Mesodermal cell (in vitro differentiated cells): ENCODE results near the gene PRR12.
A peak's percentile ranks its signal among the peaks of the same experiment; 100 is the strongest.

Source experiments
- H3K27ac ChIP-seq: 2 replicates; pipeline ENCODE4 v1.7.0; 2013; ENCODE audit warnings: mild to moderate bottlenecking, low read depth, low read length, moderate library complexity; ENCODE audit not compliant: severe bottlenecking
- H3K36me3 ChIP-seq: 2 replicates; pipeline ENCODE4 v1.7.1; 2013; ENCODE audit warnings: mild to moderate bottlenecking, low read length, moderate library complexity; ENCODE audit not compliant: control insufficient read depth, insufficient read depth
- H3K4me1 ChIP-seq: one replicate; pipeline ENCODE4 v1.7.1; 2013; ENCODE audit warnings: mild to moderate bottlenecking, low read length; ENCODE audit not compliant: insufficient read depth, control insufficient read depth, poor library complexity, severe bottlenecking
- H3K4me3 ChIP-seq: 2 replicates; pipeline ENCODE4 v1.7.0; 2013; ENCODE audit warnings: low read length, control low read depth, mild to moderate bottlenecking; ENCODE audit not compliant: insufficient read depth, poor library complexity, severe bottlenecking; ENCODE audit errors: extremely low read depth
- H3K9me3 ChIP-seq: 2 replicates; pipeline ENCODE4 v1.7.1; 2013; ENCODE audit warnings: mild to moderate bottlenecking, low read length, moderate library complexity; ENCODE audit not compliant: control insufficient read depth
- WGBS, 2 experiments: methylation state at CpG; one replicate each; pipeline ENCODE4 v1.1.5; 2013; ENCODE audit warnings: missing lambda C conversion rate in 2 of 2; ENCODE audit not compliant: insufficient coverage in 2 of 2; 5-methylcytosine and 5-hydroxymethylcytosine counted together

Gene PRR12

DNA sequence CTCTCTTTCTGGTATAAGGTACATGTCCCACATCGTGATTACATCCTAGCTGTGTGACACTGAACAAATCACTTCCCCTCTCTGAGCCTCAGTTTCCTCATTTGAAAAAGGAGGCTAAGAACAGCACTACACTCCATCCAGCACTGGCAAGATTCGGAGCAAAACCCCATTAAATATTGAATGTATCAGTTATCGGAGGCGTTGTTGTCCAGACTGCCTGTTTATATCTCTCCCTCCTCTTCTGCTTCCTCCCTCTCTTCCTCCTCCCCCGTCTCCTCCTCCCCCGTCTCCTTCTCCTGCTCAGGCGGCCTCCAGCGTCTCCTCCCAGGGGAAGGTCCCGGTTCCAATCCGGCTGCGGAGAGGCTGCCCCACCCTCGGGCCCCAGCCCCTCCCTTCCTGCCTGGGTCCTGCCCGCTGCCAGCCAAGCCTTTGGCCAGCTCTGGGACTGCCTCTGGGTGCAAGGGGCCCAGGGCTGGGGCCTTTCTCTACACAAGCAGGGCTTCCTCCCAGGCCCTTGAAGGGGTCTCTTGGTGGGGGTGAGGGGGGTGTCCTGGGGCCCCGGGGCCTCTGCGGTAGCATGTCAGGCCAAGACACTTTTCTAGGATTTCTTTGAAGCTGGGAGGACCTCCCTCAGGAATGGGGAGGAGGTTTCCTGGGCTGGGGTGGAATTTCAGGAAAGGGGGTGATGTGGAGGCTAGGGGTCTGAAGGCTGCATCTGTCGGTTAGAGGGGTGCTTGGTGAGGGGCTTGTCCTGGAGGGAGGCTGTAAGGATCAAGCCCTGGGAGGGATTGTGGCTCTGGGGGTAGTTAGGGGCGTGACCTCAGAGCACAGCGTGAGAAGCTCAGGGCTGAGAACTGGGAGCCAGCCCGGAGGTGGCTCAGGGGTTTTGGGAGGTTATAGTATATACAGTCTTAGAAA, 47.1 kb downstream of the PRR12 start:
- peak overlapping the region; percentile 75 for H3K27ac ChIP-seq
- H3K4me3 ChIP-seq = peak overlapping the region; percentile 99
- 10 to 22% methylated on average over 8 to 18 of the region's 19 CpGs for WGBS, 2 experiments
- H3K9me3 ChIP-seq = no peaks in the 10 kb centered on the region
- H3K36me3 ChIP-seq = peaks cover 9% of the 10 kb centered on the region
- peaks cover 36% of the 10 kb centered on the region for H3K4me1 ChIP-seq

DNA sequence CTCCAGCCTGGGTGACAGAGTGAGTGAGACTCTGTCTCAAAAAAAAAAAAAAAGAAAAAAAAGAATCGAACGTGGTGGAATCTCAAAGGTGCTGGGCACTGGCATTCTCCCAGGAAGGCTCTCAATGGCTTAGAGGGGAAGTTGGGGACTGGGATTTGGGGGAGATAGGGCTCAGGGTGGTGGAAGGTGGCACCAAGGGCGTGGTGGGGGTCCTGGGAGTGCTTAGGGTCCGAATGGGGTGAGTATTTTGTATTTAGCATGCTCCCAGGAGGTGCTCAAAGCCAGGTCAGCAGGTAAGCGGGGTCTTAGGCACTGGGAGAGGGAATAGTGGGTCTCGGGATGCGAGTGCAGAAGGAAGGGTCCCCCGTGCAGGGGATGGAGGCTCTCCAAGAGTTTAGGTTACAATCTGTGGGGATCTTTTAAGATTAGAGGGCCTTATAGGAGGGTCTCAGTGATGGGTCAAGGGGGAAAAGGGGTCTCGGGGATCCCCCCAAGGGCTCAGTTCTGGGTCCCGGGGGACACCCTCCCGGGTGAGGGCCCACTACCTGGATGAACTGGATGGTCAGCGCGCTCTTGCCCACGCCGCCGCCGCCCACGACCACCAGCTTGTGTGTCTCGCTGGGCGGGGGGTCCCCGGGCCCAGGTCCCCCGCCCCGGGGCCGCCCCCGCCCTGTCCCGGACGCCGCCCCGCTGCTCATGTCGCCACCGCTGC, 48.6 kb downstream of the PRR12 start:
- H3K9me3 ChIP-seq = no peaks in the 10 kb centered on the region
- H3K4me3 ChIP-seq = peak overlapping the region; percentile 99
- peak overlapping the region; percentile 100 for H3K27ac ChIP-seq
- H3K36me3 ChIP-seq = peaks cover 15% of the 10 kb centered on the region
- 5 to 14% methylated on average over 13 to 20 of the region's 31 CpGs for WGBS, 2 experiments
- peaks cover 44% of the 10 kb centered on the region for H3K4me1 ChIP-seq

- H3K4me1 ChIP-seq = peaks cover 43% of the 10 kb centered on the region
- no peaks in the 10 kb centered on the region for H3K9me3 ChIP-seq
- H3K27ac ChIP-seq = peak within 1 kb of the TSS; percentile 100
- WGBS, 2 experiments = 0% methylated on average over 43 to 46 of the region's 51 CpGs
- H3K36me3 ChIP-seq = peaks cover 19% of the 10 kb centered on the region
- peak within 1 kb of the TSS; percentile 99 for H3K4me3 ChIP-seq
These were observed 49.3 kb downstream of the PRR12 start, which contains the start of gene RRAS for GRCh38 chr19:49640113-49640898. Gene RRAS, minus strand, starts transcription at chr19:49640143. Its CDS starts 45 bp downstream, at chr19:49640098.

GRCh38 chr19:49641688-49642491, 50.9 kb downstream of the PRR12 start, which contains the start of gene SCAF1:
Gene SCAF1, plus strand, starts transcription at chr19:49642209. Its CDS starts 2,818 bp downstream, at chr19:49645027.
- Histone ChIP-seq H3K4me1 (peaks cover 34% of the 10 kb centered on the region), H3K36me3 (peaks cover 28% of the 10 kb centered on the region), H3K27ac (peak within 1 kb of the TSS; percentile 100), H3K9me3 (no peaks in the 10 kb centered on the region), H3K4me3 (peak within 1 kb of the TSS; percentile 99)
- 0 to 1% methylated on average over 55 to 59 of the region's 87 CpGs for WGBS, 2 experiments

GRCh38 chr19:49642492-49643035, 51.6 kb downstream of the PRR12 start:
- no peaks in the 10 kb centered on the region for H3K9me3 ChIP-seq
- peaks cover 35% of the 10 kb centered on the region for H3K36me3 ChIP-seq
- peak overlapping the region; percentile 99 for H3K4me3 ChIP-seq
- 9 to 10% methylated on average over 5 of the region's 5 CpGs for WGBS, 2 experiments
- H3K27ac ChIP-seq = peak overlapping the region; percentile 100
- peaks cover 33% of the 10 kb centered on the region for H3K4me1 ChIP-seq

- H3K36me3 ChIP-seq = peaks cover 44% of the 10 kb centered on the region
- no peaks in the 10 kb centered on the region for H3K9me3 ChIP-seq
- H3K4me1 ChIP-seq = peaks cover 26% of the 10 kb centered on the region
- peak overlapping the region; percentile 99 for H3K4me3 ChIP-seq
- 97 to 100% methylated on average over 2 of the region's 2 CpGs for WGBS, 2 experiments
- no peak overlapping the region for H3K27ac ChIP-seq
These were observed 52.5 kb downstream of the PRR12 start for GRCh38 chr19:49643466-49643865.

DNA sequence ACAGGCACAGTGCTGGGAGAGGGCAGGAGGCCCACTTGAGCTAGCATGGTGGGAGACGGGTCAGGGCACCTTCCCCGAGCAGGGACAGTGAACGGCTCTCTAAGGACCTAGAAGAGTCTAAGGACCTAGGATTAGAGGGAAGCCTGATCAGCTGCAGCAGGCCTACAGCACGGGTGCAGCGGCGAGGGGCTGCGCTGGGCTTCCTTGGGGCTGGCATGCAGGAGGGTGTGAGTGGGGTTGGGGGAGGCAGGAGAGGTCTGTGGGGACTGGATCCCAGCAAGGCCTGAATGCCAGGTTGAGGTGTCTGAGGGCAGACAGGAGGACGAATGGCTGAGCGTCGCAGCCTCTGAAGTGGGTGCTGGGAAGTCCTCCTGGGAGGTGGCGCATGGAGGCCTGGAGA, 54.6 kb downstream of the PRR12 start:
- Histone ChIP-seq H3K36me3 (peaks cover 64% of the 10 kb centered on the region), H3K27ac (no peak overlapping the region), H3K4me3 (no peak overlapping the region), H3K9me3 (no peaks in the 10 kb centered on the region), H3K4me1 (peaks cover 18% of the 10 kb centered on the region)
- WGBS, 2 experiments = 98 to 99% methylated on average over 8 to 10 of the region's 11 CpGs

DNA sequence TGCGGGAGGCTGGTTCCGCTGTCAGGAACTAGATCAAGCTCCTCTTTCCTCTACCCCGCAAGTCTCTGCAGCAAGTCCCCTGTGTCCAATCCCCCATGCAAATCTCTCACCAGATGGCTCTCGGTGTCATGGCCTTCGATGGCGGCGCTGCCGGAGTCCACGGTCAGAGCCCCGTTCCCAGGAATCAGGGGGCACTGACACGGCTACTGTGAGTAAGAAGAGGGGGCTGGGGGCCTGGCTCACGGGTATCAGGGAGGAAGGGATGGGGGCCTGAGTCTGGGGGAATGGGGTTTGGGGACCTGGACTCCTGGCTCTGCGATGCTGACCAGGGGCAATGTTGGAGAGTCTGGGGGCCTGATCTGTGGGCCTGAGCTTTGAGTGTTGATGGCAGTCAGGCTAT, 55.0 kb downstream of the PRR12 start:
- Histone ChIP-seq H3K36me3 (peaks cover 65% of the 10 kb centered on the region), H3K4me1 (peaks cover 14% of the 10 kb centered on the region), H3K27ac (no peak overlapping the region), H3K4me3 (no peak overlapping the region), H3K9me3 (no peaks in the 10 kb centered on the region)
- WGBS, 2 experiments = 97 to 98% methylated on average over 4 to 13 of the region's 13 CpGs

DNA sequence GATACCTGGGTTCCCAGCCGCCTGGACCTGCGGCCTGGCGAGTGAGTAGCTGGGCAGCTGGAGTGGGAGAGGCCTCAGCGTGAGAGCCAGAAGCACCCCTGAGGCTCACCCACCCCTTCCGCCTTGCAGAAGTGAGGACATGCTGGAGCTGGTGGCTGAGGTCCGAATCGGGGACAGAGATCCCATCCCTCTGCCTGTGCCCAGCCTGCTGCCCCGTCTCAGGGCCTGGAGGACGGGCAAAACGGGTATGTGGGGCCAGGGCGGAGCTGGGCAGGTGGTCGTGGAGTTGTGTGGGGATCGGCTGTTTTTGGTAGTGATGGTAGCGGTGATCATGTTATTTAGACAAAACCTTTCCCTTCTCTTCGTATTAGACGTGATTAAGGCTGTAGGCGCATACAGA, 55.6 kb downstream of the PRR12 start:
- Histone ChIP-seq H3K4me1 (peaks cover 14% of the 10 kb centered on the region), H3K36me3 (peaks cover 69% of the 10 kb centered on the region), H3K9me3 (no peaks in the 10 kb centered on the region), H3K27ac (no peak overlapping the region), H3K4me3 (no peak overlapping the region)
- whole genome bisulfite sequencing, 2 experiments = 97% methylated on average over 13 to 14 of the region's 17 CpGs
